ENCODE results near the gene XIST.
"Not testable (repeated sequence)": the region's sequence is repeated elsewhere in the genome, so short reads cannot be mapped to it uniquely, and the experiment has no call there.

The XIST gene

DNA sequence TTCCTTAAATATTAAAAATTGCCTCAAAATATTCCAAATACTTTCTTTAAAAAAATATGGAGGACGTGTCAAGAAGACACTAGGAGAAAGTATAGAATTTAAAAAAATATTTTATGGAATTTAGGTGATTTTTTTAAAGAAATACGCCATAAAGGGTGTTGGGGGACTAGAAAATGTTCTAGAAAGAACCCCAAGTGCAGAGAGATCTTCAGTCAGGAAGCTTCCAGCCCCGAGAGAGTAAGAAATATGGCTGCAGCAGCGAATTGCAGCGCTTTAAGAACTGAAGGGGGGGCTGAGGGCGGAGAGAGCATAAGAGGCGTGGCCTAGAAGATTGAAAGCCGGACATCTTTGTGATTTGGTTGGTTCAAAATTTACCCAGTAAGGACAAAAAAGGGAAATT, at the start of gene XIST:
TSS of gene XIST (minus strand) at position 248 of the 400 bp plus-strand sequence.
- DNase-seq, result no peak

DNA sequence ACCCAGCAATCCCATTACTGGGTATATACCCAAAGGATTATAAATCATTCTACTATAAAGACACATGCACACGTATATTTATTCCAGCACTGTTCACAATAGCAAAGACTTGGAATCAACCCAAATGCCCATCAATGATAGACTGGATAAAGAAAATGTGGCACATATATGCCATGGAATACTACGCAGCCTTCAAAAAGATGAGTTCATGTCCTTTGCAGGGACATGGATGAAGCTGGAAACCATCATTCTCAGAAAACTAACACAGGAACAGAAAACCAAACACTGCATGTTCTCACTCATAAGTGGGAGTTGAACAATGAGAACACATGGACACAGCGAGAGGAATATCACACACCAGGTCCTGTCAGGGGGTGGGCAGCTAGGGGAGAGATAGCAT, 45.8 kb upstream of the XIST start:
- not testable (repeated sequence) for DNase-seq

DNA sequence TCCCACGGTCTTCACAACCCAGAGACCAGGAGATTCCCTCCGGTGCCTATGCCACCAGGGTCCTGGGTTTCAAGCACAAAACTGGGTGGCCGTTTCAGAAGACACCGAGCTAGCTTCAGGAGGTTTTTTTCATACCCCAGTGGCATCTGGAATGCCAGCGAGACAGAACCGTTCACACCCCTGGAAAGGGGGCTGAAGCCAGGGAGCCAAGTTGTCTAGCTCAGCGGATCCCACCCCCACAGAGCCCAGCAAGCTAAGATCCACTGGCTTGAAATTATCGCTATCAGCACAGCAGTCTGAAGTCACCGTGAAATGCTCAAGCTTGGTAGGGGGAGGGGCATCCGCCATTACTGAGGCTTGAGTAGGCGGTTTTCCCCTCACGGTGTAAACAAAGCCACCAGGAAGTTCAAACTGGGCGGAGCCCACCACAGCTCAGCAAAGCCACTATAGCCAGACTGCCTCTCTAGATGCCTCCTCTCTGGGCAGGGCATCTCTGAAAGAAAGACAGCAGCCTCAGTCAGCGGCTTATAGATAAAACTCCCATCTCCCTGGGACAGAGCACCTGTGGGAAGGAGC, 40.1 kb upstream of the XIST start:
- DNase-seq, result not testable (repeated sequence)

DNA sequence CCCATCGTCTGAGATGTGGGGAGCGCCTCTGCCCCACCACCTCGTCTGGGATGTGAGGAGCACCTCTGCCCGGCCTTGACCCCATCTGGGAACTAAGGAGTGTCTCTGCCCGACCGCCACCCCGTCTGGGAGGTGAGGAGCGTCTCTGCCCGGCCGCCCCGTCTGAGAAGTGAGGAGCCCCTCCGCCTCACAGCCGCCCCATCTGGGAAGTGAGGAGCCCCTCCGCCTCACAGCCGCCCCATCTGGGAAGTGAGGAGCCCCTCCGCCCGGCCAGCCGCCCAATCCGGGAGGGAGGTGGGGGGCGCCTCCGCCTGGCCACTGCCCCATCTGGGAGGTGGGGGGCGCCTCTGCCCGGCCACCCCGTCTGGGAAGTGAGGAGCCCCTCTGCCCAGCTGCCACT, 29.7 kb upstream of the XIST start:
- not testable (repeated sequence) for DNase-seq

DNA sequence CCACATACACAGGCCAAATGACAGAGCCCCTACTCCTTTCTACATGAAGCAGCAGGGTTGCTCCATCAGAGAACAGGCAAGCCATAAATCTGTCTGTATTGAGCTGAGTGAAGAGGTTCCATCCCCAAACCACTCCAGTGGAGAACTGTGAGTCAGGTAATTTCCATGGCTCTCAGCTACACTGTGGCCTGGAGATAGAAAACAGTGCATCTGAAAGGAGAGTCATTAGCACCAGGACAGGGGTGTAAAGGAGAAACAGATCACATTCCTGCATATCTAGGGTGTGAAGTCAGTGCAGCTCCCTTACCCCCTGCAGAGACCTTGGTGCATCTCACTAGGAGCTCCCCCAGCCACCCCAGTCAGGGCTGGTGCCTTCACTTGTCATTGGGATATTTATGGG, 25.2 kb upstream of the XIST start:
- DNase-seq, result no peak

DNA sequence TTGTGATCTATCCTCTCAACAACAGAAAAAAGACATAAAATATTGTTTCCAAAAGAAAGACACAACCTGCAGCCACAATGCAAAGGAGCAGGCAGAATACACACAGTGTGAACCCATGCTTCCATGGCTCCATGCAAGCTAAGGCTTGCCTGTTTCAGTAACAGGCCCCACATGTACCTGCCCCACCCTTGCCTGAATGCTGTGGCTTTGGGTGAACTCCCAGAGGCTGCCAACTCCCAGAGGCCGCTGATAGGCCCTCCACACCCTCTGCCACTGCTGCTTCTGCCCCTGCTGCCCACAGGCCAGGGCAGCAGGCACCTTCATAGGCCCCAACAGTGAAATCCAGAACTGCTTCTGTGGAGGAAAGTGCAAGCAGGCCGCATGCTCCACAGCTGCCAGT, 24.4 kb upstream of the XIST start:
- no peak for DNase-seq

DNA sequence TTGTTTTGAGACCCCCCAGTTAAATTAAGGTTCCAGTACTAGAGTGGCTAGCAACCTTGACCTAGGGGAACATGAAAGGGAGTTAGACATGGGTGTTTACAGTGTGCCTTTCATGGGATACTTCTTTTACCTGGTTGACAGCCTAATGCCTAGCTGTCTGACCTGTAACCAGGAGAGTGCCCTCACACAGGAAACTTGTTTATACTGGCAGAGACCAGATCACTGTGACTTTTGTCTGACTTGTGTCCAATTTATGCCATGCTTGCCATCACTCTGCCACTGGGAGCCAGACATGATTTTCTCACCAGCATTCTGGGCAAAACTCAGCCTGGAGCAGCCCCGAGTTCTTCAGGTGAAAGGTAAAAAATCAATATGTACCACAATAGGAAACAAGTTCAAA, 16.4 kb upstream of the XIST start:
- DNase-seq, result no peak

DNA sequence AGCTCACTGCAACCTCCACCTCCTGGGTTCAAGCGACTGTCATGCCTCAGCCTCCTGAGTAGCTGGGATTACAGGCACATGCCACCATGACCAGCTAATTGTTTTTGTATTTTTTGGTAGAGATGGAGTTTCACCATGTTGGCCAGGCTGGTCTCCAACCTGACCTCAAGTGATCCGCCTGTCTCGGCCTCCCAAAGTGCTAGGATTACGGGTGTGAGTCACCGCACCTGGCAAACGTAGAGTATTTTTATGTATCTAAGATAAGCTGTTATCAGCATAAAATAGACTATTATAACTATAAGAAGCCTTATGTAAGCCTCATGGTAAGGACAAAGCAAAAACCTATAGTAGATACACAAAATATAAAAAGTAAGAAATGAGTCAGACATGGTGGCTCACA, 14.6 kb upstream of the XIST start:
- no peak for DNase-seq

DNA sequence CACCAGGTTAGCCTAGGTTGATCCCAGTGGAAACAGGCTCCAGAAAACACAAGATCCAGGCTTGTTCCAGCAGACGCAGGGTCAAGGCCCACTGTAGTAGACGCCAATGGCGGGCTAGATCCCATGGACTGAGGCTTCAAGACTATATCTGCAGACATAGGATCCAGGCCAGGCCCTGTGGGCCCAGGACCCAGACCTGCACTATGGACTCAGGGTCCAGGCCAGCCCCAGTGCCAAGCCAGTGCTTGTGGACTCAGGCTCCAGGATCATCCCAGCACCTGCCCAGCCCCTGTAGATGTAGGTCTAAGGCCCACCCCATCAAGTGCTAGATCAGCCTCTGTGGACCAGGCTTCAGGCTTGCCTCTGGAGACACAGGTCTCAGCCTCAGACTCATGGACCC, 11.3 kb upstream of the XIST start:
- no peak for DNase-seq

DNA sequence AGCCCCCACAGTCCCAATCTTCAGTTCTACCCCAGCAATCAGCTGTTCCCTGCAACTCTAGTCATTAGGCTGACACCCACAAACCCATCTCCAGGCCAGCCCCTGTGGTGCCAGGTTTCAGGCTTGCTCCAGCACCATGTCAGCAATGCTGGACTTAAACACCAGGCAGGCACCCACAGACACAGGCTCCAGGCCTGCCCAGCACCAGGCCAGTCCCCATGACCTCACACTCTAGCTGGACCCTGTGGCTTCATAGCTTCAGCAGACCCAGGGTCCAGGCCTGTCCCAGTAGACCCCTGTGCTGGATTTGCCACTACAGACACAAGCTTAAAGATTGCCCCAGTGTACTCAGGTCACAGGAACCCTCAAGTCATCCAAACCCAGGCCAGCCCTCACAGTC, 10.8 kb upstream of the XIST start:
- no peak for DNase-seq

DNA sequence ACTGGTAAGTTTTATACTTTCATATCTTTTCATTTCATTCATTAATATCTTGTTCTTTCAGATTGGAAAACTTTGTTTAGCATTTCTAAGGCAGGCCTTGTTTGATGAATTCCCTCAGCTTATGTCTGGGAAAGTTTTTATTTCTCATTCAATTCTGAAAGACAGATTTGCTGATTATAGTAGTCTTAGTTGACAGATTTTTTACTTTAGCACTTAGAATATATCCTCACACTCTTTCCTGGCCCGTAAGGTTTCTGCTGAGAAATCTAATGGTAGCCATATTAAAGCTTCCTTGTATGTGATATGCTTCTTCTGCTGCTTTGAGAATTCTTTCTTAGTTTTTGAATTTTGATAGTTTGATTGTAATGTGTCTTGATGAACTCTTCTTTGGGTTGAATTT, 7.1 kb upstream of the XIST start:
- no peak for DNase-seq

DNA sequence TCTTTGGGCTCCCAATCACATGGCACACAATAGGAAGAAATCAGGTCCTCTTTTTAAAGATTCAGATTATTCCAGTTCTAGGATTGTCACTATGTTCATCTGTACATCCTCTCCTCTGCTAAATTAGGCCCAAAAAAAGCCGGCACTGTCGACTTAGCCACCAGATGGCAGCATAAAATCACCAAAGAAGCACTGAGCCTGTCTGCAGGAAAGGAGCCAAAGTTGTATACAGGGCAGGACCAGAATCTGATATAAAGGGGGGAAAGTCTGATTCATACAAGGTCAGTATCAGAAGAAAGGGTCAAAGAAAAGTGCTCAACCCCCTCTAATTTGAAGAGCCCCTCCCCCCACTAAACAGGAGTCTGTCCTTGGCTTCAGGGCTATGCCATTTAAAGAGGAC, 3.0 kb upstream of the XIST start:
- DNase-seq, result peak; percentile 13

DNA sequence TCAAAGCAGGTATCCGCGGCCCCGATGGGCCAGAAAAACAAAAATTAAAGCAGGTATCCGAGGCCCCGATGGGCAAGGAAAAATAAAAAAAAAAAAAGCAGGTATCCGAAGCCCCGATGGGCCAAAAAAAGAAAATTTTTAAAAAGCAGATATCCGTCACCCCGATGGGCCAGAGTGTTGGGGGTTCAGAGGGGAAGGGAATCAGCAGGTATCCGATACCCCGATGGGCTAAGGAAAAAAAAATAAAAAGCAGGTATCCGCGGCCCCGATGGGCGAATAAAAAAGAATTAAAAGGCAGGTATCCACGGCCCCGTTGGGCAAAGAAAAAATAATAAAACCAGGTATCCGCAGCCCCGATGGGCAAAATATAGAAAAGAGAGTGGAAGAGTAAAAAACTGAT, 492 bp downstream of the XIST start:
- no peak for DNase-seq

DNA sequence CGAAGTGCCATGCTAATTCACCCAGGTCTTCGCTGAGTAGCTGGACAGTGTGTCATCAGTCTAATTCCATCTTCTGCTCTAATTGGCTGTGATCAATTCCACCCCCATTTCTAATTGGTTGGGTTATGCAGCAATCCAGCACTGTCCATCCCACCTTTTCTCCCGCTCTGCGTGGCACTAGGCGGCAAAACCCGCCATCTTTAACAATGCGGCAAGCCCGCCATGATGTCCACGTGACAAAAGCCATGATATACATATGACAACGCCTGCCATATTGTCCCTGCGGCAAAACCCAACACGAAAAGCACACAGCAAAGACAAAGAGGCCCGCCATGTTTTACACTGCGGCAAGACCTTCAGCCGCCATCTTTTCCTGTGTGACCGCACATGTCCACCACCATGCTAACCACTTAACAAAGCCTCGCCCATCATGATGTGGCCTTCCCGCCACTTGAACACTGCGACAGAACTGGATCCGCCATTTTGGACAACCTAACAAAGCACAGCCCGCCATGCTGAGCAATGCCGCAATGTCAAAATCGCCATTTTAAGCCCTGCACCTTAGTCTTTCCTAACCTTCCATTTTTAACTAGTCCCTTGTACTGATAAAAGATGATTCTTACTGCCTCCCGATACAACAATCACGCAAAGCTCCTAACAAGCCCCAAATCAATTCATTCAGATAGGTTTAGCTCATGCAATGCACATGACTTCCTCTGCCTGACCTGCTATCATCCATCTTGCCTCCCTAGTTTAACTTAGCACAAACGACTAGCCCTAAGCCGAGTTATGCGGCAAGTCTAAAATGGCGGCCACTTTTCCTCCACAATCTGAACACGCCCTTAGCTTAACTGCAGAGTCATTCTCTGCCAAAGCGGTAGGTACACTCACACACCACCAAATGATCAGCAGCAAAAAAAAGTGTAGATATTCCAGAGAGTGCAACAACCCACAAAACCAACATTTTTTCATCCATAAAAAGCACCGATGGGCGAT, 1.2 kb downstream of the XIST start:
- DNase-seq, result no peak

DNA sequence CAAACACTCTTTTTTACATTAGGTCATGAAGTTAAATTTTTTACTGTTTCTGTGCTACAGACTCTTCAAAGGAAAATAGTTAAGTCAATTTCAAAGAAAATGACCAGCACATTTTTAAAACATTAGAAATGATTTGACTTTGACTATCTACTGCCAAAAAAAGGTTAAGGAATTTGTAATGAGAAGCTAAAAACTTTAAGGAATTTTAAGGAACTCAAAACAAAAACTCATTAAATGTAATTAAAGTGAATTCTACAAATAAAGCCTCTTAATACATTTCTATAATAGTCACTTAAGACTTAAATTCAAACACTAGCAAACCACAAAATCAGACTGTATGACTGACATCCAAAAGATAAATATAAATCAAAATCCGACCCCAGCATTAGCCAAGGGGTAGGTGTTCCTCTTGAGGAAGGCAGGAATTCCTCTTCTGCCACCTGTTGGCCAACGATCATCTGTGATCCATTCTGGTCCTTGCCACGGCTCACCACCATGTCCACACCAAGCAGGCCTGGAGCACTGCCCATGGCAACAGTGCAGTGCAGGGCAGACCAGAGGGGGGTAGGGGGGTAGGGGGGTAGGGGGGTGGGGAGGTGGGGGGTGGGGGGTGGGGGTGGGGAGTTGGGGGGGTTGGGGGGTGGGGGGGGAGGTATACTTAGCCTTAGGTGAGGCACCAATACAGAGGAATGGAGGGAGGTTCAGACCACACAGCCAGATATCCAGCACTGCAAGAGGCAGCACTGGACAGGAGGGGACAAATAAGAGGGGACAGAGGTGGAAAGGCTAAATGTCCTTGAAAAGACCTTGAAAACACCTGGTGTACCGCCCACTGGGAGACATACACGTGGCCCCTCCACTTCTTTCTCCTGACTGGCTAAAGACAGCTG, 2.1 kb downstream of the XIST start:
- no peak for DNase-seq

DNA sequence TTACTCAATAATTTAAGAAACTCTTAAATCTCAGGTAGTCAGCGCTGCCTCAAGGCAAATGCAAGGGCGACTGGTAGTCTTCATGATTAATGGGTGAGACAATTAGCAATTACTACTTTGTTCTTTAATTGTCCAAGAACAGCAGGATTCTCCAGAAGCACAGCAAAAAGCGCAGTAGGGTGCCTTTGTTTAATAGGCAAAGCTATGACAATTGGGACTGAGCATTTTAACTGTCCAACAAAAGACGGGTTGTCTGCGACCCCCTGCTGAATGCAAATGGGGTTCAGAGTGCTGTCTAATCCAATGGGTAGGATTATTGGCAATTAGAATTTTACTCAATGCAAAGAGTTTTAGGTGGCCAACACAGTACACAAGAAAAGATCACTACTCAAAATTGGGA, 3.4 kb downstream of the XIST start:
- no peak for DNase-seq

DNA sequence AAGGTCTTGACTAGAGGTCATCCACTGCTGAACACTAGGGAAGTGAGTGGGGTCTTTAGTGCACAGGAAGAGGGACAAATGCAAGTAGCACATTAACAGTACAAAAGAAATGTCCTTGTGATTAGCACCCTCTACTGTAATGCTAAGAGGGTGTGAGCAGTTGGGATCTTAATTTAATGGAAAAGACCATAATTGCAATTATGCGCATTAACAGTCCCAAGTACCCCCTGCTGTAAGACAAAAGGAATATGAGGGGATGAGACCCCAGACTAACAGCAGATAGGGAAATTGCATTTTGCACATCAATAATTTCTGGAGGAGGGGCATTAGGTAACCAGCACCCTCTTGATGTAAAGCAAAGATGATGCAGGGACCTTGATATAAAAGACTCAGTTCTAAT, 4.5 kb downstream of the XIST start:
- no peak for DNase-seq

DNA sequence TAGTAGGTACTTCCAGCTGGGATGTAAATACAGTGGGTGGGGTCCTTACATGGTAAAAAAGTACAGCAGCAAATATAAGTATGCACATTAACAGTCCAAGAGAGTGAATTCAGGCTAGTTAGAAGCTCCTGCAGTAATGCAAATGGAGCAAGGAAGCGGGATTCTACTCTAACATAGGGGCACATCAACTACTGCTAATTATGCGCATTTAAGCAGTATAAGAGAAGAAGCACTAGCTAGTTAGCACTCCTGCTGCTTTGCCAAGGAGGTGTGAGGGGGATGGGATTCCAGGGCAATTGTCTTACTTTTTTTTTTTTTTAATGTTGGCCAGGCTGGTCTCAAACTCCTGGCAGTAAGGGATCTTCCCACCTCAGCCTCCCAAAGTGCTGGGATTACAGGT, 5.4 kb downstream of the XIST start:
- DNase-seq, result no peak

DNA sequence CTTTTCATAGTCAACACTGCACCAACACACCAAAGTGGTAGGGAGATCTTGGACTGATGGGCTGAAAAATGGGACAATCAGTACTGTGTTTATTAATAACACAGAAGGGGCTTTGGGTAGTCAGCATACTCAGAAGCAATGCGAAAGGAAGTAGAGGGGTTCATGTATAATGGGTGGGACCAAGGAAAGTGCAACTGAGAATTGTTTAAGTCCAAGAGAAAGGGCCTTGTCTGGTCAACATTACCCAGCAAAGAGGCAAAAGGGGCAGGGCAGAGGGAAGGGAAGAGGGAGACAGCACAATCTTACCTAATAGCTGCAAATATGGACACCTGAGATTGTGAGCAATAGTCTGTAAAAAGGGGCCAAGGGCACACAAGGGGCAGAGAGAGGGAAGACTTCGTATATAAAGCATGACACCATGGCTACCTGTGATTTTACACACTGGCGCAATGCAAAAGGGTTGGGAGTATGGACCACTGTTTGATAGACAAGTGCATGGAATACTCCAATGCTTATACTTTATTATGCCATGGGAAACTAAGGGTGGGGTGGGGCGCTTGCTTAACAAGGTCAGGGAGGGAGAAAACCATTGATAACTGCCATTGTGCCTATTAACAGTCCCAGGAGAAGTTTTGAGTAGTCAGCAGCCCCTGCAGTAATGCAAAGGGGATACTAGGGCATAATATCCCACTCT, 9.8 kb downstream of the XIST start:
- no peak for DNase-seq

DNA sequence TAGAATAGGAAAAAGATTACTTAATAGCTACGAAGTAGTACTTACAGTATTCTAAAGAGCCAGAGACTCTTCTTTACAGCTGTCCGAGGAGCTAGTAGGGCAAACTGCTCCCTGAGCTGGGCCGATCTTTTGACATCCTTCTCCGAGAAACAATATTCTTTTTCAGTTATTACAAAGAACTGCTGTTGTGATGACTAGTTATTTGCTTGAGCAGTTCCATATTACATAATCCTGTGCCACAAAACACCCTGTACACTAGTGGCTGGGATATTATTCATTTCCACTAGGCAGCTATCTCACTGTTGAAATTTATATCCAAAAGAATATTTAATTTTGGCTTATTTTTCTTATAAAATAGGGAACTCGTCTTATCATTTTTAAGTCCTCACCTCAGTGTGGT, 11.2 kb downstream of the XIST start:
- DNase-seq, result no peak

DNA sequence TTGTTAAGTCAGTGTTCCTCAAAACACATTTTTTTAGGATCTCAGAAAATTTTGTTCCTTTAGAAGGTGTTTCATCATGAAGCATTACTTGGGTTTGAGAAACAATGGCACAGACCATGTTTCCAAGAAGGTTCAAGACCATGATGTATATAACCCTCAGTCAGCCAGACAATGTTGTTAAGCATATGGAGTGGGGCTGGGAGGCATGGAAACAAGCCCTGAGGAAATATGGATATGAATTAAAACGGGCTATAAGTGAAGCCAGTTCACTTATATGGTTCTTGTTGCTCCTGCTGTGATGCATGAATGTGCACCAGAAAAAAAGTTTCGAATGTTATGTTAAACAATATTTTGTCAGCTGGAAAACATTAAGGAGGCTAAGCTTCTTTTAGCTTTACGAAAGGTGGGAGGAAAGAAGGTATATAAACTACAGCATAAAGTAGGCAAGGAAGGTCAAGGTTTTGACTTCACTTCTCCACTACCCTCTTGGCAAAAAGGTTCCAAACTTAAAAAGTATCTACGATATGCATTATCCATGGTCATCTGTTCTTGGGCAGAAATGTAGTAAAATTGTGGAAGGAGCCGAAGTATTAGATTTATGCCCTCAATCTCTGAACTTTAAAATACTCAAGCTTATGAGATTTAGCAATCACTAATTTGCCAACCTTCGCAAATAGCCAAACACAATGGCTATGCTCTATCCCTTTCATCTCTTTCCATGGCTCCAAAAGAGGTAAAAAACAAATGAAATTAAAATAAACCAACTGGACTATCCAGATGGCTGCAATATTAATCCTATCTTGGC, 12.2 kb downstream of the XIST start:
- no peak for DNase-seq

DNA sequence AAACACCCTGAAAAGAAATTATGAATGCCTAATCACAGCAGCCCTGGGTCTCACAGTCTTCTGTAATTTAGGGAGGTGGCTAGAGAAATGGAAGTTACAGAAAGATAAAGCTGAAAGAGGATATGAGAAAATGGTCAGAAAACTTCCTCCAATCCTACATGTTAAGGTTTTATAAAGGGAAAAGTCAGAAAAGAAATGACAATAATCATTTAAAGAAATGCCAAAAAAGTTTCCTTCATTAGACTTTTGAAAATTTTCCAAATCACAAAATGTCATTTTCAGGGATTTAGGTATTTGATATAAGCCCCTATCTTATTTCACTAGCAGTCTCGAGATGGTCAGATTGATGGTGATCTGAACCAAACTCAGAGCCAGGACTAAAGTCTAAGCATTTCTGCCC, 13.4 kb downstream of the XIST start:
- DNase-seq, result no peak

All from NCI-H1092 (cell line).